Uterus (tissue), 4 donors: ENCODE data around the gene KLHDC10. TPM values are rescaled to one million over a fixed set of nuclear protein-coding genes. Genes with fewer than 3 reads are reported as not detected.

Experiments used
- DNase-seq, 2 donors: peaks; one replicate each; pipeline ENCODE4 v3.0.0-alpha.2; 2019 to 2020
- H3K27ac ChIP-seq, 2 donors: fragments of 200-600 bp; sonication (generic); 1 replicate in 1 of 2; 2 replicates in 1 of 2; pipeline ENCODE4 v1.5.1; 2016 to 2018
- H3K27me3 ChIP-seq, 2 donors: fragments of 200-600 bp; sonication (generic); one replicate each; pipeline ENCODE4 v1.5.1; 2018 to 2019; ENCODE audit warnings: control low read depth in 1 of 2
- H3K36me3 ChIP-seq, 2 donors: fragments of 200-600 bp; sonication (generic); one replicate each; pipeline ENCODE4 v1.5.1; 2019; ENCODE audit warnings: control low read depth in 1 of 2
- H3K4me1 ChIP-seq, 2 donors: fragments of 200-600 bp; sonication (generic); one replicate each; pipeline ENCODE4 v1.5.1; 2018 to 2019; ENCODE audit warnings: control low read depth in 1 of 2
- H3K4me3 ChIP-seq, 2 donors: fragments of 200-600 bp; sonication (generic); 1 replicate in 1 of 2; 2 replicates in 1 of 2; pipeline ENCODE4 v1.5.1; 2018 to 2019; ENCODE audit warnings: mild to moderate bottlenecking in 1 of 2
- H3K9me3 ChIP-seq, 2 donors: fragments of 200-600 bp; sonication (generic); one replicate each; pipeline ENCODE4 v1.5.1; 2019; ENCODE audit warnings: control low read depth in 1 of 2
- POLR2A ChIP-seq, 2 donors: fragments of 450-650 bp; IDR thresholded peaks; one replicate each; pipeline ENCODE4 v1.6.1; 2016; ENCODE audit warnings: antibody characterized with exemption in 2 of 2, mild to moderate bottlenecking in 1 of 2, moderate library complexity in 1 of 2
- intact Hi-C: fragments of 100-400 bp; cut with DNase I; formaldehyde crosslinking; loops from one replicate; pipeline ENCODE4 v1.15.1; 2023; ENCODE audit warnings: low total_unique reads
- total RNA-seq, 4 donors: library from RNA; depleted of rRNA in 3 of 4; stranded (reverse); fragments of >200 nt in 3 of 4; gene quantifications; one replicate each; pipeline versions ENCODE4 v1.1.0 to v1.2.4, GENCODE V29; 2014 to 2023
- TF ChIP-seq, protein P1 (sequence below), 4 experiments: fragments of 200-600 bp in 2 of 4; fragments of 450-650 bp in 2 of 4; sonication (generic) in 2 of 4; IDR thresholded peaks; one replicate each; pipeline ENCODE4 v1.5.1; 2016 to 2019; ENCODE audit warnings: antibody characterized with exemption in 4 of 4, mild to moderate bottlenecking in 2 of 4, moderate library complexity in 1 of 4
- donor health status: DM: yes; HTN: yes; CAD: no.

The KLHDC10 gene
- total RNA-seq, 4 donors from 2014 or later: 8.8 to 58.5 (median 26.5) TPM

DNA sequence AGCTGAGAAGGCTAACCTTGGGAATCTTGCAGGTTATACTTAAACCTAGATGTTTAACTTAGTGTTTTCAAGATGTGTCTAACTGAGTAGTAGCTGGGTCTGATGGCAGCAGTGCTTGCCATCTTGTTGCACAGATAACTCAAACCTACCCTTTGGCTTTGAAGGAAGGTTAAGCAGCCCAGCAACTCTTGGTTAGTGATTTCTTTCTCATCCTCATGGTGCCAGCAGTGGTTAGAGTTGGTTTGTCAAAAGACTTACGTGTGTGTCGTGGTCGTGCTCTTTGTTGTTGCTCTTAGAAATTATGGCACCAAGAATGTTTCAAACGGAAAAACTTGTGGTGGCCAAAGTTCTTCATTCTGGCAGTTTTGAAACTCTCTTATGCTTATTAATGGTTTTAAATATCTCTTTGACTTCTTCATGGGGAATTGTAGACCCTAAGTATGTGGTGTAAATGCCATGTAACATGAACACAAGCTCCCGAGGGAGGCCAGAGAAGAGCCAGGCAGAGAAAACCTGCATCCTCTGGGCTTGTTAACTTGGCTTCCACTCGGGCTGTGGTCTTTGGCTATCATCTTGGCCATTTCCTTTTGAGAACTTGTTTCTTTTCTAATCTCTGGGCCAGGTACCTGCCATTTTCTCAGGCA is 61.0 kb downstream of the KLHDC10 start:
- Histone ChIP-seq H3K9me3 (no peaks in the 10 kb centered on the region), H3K4me3 (no peak overlapping the region), H3K27ac (no peak overlapping the region), H3K36me3 (no peaks in the 10 kb centered on the region), H3K27me3 (no peaks in the 10 kb centered on the region), H3K4me1 (no peaks in the 10 kb centered on the region)
- intact Hi-C loops: no loop called here
- TF ChIP-seq, protein P1, sequence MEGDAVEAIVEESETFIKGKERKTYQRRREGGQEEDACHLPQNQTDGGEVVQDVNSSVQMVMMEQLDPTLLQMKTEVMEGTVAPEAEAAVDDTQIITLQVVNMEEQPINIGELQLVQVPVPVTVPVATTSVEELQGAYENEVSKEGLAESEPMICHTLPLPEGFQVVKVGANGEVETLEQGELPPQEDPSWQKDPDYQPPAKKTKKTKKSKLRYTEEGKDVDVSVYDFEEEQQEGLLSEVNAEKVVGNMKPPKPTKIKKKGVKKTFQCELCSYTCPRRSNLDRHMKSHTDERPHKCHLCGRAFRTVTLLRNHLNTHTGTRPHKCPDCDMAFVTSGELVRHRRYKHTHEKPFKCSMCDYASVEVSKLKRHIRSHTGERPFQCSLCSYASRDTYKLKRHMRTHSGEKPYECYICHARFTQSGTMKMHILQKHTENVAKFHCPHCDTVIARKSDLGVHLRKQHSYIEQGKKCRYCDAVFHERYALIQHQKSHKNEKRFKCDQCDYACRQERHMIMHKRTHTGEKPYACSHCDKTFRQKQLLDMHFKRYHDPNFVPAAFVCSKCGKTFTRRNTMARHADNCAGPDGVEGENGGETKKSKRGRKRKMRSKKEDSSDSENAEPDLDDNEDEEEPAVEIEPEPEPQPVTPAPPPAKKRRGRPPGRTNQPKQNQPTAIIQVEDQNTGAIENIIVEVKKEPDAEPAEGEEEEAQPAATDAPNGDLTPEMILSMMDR (IDR thresholded peaks at IDR 0.05): no peak
- no peak for TF ChIP-seq POLR2A (IDR thresholded peaks at IDR 0.05)
- no peak for DNase-seq

DNA sequence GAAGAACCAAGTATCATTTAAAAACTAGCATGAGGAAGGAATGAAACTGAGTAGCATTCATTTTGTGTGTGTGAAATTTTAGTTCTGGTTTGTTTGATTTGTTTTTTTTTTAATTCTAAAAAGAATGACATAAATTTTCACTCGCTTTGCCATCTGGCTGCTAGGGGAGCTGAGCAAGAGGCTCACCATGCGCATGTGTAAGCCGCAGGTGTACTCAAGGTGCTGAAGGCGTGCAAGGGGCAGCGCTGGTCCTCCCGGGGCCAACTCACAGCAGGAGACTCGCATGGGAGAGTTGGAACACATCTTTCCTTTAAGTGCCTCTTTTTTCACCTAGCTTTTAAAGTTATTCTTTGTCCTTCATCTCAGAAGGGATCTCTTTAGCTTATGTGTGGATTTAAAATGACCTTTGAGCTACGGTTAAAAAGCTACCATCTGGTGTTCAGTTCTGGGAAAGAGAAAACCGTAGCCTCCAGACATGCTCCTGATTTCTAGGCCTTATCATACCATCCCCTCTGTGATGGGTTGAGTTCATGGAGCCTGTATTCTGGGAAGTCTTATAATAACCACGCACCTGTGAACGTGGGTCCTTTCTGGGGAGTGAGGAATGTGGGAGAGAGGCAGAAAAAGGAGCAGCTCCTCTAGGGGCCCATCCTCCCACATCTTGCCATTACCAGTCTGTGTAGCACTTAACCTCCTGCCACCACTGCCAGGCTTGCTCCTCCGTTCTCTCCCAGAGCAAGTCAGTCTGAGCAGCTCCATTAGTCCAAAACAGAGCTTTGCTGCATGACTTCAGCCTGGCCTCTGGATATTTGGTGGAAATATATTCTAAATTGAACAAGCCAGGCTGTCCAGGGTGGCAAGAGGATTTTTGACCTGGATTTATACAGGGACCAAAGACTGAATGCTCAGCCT is 61.9 kb downstream of the KLHDC10 start:
- Histone ChIP-seq H3K4me3 (no peak overlapping the region), H3K9me3 (no peaks in the 10 kb centered on the region), H3K4me1 (no peaks in the 10 kb centered on the region), H3K36me3 (no peaks in the 10 kb centered on the region), H3K27ac (no peak overlapping the region), H3K27me3 (no peaks in the 10 kb centered on the region)
- intact Hi-C loops: no loop called here
- DNase-seq: no peak
- TF ChIP-seq POLR2A (IDR thresholded peaks at IDR 0.05): no peak
- TF ChIP-seq, protein P1 (IDR thresholded peaks at IDR 0.05): no peak

DNA sequence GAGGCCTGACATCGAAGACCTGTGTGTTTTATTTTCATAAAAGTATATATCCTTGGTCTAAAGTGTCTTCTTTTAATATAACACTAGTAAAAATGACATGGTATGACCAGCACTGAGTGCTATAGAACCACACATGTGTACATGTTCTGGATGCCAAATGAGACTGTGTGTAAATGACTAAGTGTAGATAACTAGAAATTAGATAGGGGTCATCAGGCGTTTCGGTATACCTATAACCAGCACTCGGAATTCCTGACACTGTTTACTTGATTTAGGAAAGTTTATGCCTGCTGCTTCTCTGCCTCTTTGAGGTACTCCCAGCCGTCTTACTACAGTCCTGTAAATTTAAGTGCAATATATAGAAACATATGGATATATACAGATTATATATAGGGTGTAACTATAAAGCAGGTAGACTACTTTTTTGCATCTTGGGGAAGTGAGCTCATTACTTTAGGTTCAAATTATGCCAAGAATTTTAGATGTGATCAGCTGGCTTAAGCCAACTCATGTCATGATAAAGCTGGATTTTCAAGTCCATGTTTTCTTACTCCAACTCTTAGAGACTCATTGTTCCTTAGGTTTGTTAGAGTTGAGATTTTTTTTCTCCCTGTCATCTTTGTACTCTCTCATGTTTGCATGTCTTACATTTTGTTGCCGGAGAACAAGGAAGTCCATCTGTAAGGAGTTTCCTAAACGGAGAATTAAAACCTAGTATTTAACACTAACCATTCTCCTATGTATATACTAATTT is 62.9 kb downstream of the KLHDC10 start:
- H3K36me3 ChIP-seq: no peaks in the 10 kb centered on the region

DNA sequence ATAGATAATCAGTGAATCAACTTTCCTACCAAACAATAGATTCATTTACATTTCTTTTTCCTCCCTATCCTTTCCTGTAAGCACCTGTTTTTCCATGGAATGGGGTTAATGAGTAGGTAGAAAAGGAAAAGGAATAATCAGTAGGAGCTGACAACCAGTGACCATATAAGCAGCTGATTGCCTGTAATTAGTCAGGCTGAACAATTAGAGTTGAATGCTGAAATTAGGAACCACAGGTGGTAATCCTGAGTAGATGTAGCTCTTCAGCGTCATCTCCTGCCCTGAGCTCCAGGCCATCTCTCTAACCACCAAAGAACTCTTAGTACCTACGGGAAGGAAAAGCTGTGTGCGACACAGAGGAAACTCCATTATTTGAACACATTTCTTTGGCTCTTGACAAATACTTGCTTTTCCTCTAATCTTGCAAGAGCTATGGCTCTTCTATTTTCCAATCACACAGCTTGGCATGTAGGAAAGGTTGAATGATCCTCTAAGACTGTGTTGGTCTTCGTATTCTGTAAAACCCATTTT is 63.8 kb downstream of the KLHDC10 start:
- no peaks in the 10 kb centered on the region for H3K36me3 ChIP-seq
- DNase-seq: no peak
- H3K27ac ChIP-seq: no peak overlapping the region
- no peak for TF ChIP-seq POLR2A (IDR thresholded peaks at IDR 0.05)
- TF ChIP-seq, protein P1 (IDR thresholded peaks at IDR 0.05): no peak
- no peaks in the 10 kb centered on the region for H3K4me1 ChIP-seq
- H3K4me3 ChIP-seq: no peak overlapping the region
- no peaks in the 10 kb centered on the region for H3K27me3 ChIP-seq
- no peaks in the 10 kb centered on the region for H3K9me3 ChIP-seq
- intact Hi-C loops: no loop called here

More for the DNA sequence above, 62.9 kb downstream of the KLHDC10 start:
- Histone ChIP-seq H3K27ac (no peak overlapping the region), H3K4me3 (no peak overlapping the region), H3K27me3 (no peaks in the 10 kb centered on the region), H3K9me3 (no peaks in the 10 kb centered on the region), H3K4me1 (no peaks in the 10 kb centered on the region)
- no peak for DNase-seq
- no peak for TF ChIP-seq POLR2A (IDR thresholded peaks at IDR 0.05)
- TF ChIP-seq, protein P1 (IDR thresholded peaks at IDR 0.05): no peak
- intact Hi-C loops: no loop called here
